ENCODE results near the gene UQCRHL.

DNA sequence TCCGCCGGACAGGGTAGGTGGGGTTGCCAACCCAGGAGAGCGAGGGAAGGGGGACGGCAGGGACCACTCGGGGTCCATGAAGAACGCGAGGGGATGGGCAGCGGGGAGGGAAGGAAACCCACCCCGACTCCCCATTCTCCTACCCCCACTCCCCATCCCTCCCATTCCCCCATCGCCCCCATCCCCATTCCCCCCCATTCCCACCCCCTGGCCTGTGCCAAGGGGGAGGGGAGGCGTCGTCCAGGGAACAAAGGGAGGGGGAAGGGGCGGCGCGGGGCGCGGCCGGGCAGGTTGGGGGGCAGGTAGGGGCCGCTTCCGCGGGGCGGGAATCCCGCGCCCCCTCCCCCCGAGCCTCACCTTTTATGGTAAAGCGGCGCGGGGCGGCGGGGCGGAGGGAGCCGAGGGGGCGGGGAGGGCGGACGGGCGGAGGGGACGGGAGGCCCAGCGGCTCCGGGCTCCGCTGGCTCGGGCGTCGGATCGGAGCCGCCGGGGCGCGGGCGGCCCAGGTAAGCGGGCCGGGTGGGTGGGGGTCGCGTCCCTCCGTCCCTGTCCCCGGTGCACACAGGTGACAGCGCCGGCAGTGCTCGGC lies 49.0 kb downstream of the UQCRHL start, which contains the start of gene FBLIM1:
- TF ChIP-seq POLR2A (IDR thresholded peaks at IDR 0.05; ENCODE audit: low read length) (no peak), GATA1 (IDR thresholded peaks at IDR 0.05; ENCODE audit: low read depth, low read length) (no peak)
